Fibroblast of the aortic adventitia (primary cell): ENCODE data around the gene LSAMP. TPM values are rescaled to one million over a fixed set of nuclear protein-coding genes. Genes with fewer than 3 reads are reported as not detected.

ENCODE experiments used
- DNase-seq: peaks from one replicate; pipeline ENCODE4 v3.0.0-alpha.2; 2010; ENCODE audit warnings: low read depth
- H3K4me3 ChIP-seq: 2 replicates; pipeline ENCODE4 v1.5.1; 2011; ENCODE audit warnings: low read depth, mild to moderate bottlenecking, control low read depth, low read length, moderate library complexity
- CTCF ChIP-seq: IDR thresholded peaks from 2 replicates; pipeline ENCODE4 v1.5.1; 2011; ENCODE audit warnings: mild to moderate bottlenecking, low read length, control low read depth, inconsistent platforms; ENCODE audit not compliant: insufficient read depth
- total RNA-seq: library from RNA; depleted of rRNA; stranded (reverse); fragments of >200 nt; gene quantifications from 2 replicates; pipeline ENCODE4 v1.2.3, GENCODE V29; 2012; ENCODE audit warnings: low replicate concordance

Gene LSAMP
- total RNA-seq, 1 donor: 9.8 TPM

GRCh38 chr3:115832265-115832664 is 613.0 kb downstream of the LSAMP start:
- no peak for TF ChIP-seq CTCF
- no peak overlapping the region for H3K4me3 ChIP-seq
- no peak for DNase-seq

DNA sequence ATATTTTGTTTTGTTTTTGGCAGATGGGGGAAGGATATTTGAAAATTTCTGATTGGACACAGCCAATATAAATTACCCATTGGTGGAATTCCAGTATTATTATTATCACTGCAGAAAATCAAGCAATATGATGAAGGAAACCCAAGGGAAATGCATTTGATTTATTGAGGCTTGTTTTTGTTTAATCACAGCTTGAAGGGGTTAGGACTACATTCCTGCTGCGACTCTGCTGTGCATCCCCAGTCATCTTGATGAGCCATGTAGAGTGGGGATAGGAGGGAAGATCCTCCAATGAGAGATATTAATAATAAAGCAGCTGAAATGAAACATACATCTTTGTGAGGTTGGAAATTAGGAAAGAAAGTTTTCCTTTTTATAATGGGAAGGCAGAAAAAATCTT is 613.4 kb downstream of the LSAMP start:
- DNase-seq: no peak
- no peak for TF ChIP-seq CTCF

DNA sequence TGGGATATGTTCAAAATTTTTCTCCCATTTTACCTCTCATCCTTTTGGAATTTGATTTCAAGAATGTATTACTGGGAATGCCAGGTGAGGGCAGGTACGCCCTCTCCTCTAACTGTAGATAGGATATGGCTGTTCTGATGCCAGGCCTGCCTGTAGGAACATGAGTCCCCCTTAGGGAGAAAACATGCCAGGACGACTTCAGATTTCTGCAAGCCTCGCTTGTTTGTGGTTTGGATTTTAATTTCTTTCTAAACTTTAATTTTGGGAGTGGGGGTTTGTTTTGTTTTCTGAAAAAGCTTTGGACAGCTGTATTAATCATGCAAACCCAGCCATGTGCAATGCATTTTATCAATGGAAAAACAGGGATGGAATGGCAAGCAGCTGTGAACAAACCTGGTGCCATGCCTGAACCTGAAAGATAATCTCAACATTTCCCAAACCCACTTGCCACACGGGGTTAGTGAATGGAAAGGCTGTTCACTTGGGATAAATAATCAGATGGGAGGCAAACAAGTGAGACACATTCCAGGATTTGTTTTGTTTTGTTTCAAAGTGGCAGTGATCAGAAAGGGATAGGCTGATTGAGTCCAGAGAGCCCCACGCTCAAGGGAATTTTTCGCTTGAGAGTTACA is 614.4 kb downstream of the LSAMP start:
- DNase-seq: no peak
- TF ChIP-seq CTCF: no peak
- no peak overlapping the region for H3K4me3 ChIP-seq

More for the DNA sequence above, 613.4 kb downstream of the LSAMP start:
- H3K4me3 ChIP-seq: no peak overlapping the region

GRCh38 chr3:115828401-115828800 is 616.9 kb downstream of the LSAMP start:
- no peak for TF ChIP-seq CTCF
- no peak overlapping the region for H3K4me3 ChIP-seq
- no peak for DNase-seq

GRCh38 chr3:115827495-115827894 is 617.8 kb downstream of the LSAMP start:
- no peak overlapping the region for H3K4me3 ChIP-seq
- no peak for DNase-seq
- TF ChIP-seq CTCF: no peak

DNA sequence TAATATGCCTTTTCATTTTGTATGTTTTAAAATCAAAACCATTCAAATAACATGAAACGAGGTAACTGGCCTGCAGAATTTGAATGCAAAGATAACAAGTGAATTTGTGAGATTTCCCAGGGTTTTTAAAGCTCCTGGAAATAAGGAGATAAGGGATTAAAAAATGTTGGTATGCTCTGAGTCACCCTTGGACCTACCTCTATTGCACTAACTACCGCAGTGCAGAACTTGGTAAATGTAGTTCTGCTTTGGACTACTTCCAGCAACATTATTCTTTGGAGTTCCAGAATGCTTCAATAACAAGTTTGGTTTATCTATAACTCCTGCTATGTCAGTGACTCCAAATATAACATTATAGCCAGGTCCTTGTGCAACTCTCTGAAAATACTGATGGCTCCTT is 620.2 kb downstream of the LSAMP start:
- peak; percentile 97 for DNase-seq
- TF ChIP-seq CTCF: no peak
- no peak overlapping the region for H3K4me3 ChIP-seq

DNA sequence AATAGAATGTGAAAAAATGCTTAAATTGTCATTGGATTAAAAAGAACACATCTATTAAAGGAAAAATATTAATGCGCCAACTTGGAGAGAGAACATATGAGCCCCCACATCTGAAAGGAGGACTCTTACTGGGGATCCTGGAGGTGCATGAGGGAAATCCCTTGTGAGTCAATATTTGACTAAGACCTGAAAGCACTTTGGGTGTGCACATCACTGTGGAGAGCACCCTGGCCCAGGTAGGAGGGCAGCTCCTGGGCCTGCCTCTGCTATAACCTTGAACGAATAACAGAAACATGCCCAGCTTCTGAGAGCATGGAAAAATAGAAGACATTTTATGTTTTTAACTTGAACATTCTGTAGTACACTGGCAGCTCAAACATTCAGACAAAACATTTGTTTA is 622.2 kb downstream of the LSAMP start:
- no peak for DNase-seq
- TF ChIP-seq CTCF: no peak

More for the DNA sequence above, 622.2 kb downstream of the LSAMP start:
- H3K4me3 ChIP-seq: no peak overlapping the region
